Activated CD4-positive, alpha-beta T cell treated with anti-CD3 and anti-CD28 coated beads, Interleukin-10, Interleukin-2, amounts not matched to agents 100 ng/mL and 50 ng/mL, durations not matched to agents 16 hours and 8 hours (primary cell): Measurements from ENCODE around the gene EXO5.
"Not testable (repeated sequence)": the region's sequence is repeated elsewhere in the genome, so short reads cannot be mapped to it uniquely, and the experiment has no call there.

Source experiments
- DNase-seq: peaks from one replicate; pipeline ENCODE4 v3.0.0-alpha.2; 2020

The EXO5 gene

DNA sequence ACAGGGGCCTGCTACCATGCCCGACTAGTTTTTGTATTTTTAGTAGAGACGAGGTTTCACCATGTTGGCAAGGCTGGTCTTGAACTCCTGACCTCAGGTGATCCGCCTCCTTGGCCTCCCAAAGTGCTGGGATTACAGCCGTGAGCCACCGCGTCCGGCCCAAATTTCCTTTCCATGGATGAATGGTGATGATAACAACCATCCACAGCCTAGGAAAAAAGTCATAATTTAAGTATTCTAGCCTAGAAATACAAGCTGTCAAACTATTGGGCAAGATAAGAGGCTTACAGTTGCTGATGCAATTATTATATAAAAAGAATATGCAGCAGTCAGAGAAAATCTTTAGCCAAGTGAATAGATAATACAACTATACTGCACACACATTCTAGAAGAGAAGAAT is 46.2 kb downstream of the EXO5 start:
- not testable (repeated sequence) for DNase-seq

DNA sequence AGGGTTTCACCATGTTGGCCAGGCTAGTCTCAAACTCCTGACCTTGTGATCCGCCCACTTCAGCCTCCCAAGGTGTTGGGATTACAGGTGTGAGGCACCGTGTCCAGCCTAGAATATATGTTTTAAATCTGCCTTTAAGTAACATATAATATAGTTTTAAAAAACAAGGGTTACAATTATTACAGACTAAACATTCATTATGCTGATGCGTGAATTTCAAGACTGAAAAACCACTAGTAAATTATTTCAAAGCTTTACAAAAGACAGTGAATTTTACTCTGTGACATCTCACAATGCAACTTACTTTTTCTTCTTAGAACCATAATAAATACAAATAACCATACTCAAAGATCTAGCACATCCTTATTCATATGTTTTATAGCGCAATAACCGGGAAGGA is 47.6 kb downstream of the EXO5 start:
- DNase-seq = no peak

GRCh38 chr1:40558241-40558640 is 49.7 kb downstream of the EXO5 start:
- not testable (repeated sequence) for DNase-seq

DNA sequence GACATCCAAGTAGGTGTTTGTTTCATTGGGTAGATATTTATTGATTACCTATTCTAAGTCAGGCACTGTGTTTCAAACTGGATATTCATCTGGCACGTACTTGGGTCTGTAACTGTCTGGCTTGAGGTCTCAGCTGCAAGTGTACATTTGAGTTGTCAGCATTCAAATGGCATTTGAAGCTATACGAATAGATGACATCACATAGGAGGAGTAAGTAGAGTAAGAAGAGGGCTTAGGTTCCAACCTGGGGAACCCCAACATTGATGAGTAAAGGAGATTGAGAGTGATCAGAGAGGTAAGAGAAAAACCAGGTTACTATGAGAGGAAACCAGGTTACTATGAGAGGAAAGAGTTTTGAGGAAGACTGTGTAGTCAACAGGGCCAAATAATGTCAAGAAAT is 53.6 kb downstream of the EXO5 start:
- DNase-seq = no peak

DNA sequence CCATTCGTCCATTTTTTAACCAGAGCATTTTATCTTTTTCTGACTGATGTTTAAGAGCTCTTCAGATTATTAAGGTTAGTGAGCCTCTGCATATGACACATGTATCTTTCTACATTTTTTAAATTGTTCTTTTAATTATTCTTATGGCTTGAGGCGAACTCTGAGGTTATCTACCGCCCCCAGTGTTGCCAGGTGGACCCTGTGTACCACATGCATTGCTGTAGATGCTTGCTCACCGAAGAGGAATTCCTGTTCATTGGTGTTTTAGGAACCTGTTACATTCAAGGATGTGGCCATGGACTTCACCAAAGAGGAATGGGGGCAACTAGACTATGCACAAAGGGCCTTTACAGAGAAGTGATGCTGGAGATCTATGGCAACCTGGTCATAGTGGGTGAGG is 54.7 kb downstream of the EXO5 start:
- DNase-seq = no peak

DNA sequence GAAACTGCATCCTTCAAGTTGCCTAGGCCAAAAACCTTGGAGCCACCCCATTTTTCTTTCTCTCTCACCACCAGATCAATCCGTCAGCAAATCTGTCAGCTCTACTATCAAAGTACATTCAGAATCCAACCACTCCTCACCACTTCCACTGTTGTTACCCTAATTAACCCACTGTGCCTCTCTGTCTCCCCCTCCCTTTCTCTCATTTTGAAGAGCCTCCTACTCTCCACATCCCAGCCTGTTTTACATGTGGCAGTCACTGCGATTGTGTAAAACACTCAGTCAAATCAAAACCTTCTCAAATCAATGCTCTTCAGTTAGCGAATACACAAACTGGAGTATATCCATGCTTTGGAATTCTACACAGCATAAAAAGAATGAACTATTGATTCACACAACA is 55.9 kb downstream of the EXO5 start:
- DNase-seq = no peak

DNA sequence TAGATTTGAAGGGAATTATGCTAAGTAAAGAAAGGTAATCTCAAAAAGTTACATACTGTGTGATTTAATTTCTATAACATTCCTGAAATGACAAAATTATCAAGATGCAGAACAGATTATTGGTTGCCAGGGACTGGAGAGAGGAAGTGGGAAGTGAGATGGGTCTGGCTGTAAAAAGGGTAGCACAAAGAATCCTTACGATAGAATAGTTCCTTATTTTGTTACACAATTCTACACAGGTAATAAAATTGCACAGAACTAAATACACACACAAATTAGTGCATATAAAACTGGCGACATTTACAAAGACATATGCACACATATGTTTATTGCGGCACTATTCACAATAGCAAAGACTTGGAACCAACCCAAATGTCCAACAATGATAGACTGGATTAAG is 56.3 kb downstream of the EXO5 start:
- DNase-seq = no peak
